Stimulated activated CD4-positive, alpha-beta T cell treated with anti-CD3 and anti-CD28 coated beads, Interleukin-2, amount 100 ng/mL, for 24 hours (primary cell): ENCODE data around the gene OMP.
"Not testable (repeated sequence)": the region's sequence is repeated elsewhere in the genome, so short reads cannot be mapped to it uniquely, and the experiment has no call there.

Source experiments
- DNase-seq, 2 donors: peaks; one replicate each; pipeline ENCODE4 v3.0.0-alpha.2; 2020

OMP gene

DNA sequence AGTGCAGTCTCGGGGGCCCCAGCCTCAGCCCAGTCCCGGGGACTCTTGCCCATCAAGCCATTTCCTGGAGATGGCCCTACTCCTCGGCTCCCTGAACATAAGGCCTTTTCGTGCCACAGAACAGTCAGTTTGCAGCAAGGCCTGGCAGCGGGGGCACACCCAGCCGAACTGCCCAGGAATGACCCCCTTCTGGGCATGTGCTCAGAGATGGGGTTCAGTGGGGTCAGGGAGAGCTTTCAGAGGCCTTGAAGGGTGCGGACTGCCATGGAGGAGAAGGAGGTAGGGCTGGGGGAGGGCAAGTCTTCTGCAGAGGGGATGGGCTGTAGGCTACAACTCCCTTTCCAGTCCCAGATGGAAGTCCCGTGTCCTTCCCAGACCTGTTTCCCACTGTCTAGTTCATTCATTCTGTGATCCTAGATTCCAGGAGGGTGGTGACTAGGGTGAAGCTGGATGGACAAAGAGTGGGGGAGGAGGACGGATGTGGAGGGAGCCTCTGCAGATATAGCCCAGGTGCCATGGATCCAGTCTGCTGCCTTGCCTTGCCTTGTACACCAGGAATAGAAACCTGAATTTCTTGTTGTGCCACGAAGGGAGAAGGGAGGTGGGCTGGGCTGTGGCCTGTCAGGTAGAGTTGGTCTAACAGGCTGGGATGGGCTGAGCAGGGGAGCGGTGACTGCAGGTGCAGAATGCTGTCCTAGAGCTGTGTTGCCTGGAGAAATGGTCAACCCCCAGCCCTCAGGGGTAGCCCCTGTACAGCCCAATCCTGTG is 14.2 kb upstream of the OMP start:
- no peak for DNase-seq

DNA sequence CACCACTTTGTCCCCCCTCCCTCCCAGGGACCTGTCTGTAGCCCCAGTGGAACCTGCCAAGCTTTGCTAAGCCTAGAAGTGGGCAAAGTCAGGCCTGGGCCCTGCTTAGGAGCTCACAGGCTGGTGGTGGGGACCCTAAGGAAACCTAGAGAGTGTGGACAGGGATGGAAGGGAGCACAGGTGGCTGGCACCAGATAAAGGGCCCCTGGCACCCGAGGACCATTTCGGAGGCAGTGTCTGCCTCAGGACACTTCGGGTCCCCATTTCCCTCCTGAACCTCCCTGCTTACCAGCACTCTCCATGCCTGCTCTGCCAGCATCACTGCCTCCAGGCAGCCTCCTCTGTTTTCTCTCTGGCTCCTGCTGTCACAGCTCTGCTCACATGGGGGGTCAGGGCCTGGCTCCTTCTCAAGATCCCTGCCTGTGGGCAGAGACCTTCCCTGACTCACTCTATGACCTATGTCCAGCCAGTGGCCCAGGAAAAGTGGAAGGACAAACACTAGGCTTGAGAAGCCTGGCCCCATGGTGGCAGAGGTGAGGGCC is 13.6 kb upstream of the OMP start:
- DNase-seq: no peak

DNA sequence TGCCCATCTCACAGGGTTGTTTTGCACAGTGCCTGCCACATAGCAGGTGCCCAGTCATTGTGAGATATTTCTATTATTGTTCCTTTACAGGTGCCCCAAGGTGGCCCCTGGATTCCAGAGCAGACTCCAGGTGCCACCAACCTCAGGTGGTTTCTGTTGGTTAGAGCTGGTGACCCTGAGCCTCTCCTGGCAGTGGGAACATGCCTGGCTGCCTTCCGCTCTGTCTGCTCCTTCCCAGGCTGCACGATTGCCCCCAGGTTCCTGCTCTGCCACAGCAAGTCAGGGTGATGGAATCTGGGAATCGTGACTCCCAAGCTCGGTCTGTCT is 12.6 kb upstream of the OMP start:
- DNase-seq: no peak

DNA sequence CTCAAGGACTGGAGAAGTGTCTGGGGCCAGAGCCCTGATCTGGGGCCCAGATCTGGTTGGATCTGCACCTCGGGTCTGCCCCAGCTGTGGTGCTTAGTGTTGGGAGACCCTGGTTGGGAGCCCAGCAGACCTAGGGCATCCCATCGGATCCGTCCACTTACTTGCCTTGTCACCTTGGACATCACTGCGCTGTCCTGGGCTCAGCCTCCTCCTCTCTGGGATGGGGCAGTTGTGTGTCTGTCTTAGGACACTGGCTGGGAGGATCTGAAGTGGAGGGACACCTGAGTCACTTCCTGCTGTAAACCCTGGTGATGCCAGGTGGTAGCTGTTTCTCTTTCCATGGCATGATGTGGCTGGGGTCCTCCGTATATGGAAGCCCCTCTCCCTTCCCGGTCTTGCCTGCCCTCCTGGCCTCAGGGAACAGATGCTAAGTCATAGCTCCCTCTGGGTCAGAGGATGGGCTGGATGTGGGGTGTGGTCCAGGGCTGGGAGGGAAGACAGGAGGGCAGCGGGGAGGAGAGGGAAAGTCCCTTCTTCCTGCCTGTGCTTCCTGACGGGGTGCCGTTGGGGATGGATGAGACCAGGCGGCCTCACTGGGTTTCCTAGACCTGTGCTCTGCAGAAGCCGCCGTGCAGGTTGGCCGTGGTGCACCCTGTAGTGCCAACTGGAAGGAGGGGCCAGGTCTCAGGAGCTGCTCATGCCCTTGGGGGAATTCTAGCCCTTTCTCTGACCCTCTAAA is 12.1 kb upstream of the OMP start:
- no peak for DNase-seq

DNA sequence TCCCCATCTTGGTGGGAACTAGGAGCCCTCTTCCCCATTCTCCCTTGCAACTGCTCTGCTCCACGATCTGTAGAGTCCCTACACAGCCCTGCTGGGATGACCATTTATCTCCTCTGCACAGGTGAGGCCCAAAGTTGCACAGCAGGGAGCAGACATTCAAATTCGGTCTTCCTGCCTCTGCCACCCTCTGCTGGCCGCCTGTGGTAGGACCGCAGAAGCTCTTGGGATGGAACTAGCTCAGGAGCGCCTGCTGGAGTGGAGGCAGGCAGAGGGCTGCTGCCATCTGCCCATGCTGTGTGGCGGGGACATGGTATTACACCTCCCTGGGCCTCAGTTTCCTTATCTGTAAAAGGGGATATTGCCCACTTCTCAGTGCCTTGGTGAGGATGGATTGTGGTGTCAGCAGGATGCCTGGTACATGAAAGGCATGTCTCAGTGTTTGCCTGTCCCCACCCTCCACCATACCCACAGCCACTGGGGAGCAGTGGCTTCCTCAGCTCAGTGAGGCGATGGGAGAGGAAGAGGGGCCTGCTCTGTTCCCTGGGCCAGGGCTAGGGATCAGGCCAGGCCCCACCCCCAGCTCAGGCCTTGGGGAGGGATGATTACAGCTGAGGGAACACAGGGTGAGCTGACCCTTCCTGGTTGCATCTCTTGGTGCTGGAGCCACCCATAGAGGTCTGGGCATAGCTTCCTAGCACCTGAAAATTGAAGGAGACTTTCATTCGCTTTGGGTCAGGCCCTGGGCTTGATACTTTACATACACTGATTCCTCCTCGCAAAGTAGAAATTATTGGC is 11.3 kb upstream of the OMP start:
- peak; percentile 81 to 85 for DNase-seq

DNA sequence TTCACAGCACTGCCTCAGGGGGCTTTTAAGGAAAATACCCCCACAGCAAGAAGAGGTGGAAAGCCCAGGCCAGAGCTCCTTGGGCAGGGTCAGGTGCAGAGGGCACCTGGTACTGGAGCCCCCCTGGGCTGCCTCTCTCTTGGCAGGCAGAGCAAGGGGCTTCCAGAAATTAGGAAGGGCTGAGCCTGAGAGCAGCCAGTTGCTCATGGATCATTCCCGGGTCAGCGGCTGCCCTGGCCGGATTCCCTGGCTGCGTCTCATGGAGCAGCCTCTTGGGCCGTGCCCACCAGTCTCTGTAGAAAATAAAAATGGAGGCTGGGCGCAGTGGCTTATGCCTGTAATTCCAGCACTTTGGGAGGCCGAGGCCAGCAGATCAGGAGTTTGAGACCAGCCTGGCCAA is 10.3 kb upstream of the OMP start:
- no peak for DNase-seq

DNA sequence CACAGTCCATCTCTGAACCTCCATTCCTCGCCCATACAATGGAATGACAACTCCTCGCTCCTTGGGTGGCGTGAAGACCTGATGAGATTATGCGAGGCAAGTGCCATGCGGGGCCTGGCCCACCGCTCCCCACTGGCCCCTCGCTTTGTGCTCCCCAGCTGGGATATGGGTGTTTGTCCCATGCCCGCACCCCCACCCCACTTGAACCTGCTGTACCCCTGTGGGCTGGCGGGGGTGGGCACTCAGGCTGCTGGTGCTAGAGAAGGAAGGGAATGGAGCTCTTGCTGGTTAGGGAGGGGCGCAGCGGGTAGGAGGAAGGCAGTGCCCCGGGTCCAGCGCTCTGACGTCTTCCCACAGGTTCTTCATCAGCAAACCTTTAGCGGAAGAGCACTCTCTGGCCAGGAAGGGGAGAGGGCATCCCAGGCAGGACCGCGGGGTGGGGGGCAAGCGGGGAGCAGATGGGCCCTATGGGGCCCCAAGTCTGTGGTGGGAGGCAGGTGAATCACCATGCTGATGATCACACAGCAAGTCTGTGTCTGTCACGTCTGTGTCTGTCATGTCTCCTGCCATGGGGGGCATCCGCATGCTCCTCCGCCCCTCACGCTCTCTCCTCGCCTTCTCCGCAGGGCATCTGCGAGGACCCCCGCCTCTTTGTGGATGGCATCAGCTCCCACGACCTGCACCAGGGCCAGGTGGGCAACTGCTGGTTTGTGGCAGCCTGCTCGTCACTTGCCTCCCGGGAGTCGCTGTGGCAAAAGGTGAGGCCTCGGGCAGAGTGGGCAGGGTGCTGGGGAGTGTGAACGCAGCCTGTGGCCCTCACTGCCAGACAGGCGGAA is 9.4 kb upstream of the OMP start:
- no peak for DNase-seq

DNA sequence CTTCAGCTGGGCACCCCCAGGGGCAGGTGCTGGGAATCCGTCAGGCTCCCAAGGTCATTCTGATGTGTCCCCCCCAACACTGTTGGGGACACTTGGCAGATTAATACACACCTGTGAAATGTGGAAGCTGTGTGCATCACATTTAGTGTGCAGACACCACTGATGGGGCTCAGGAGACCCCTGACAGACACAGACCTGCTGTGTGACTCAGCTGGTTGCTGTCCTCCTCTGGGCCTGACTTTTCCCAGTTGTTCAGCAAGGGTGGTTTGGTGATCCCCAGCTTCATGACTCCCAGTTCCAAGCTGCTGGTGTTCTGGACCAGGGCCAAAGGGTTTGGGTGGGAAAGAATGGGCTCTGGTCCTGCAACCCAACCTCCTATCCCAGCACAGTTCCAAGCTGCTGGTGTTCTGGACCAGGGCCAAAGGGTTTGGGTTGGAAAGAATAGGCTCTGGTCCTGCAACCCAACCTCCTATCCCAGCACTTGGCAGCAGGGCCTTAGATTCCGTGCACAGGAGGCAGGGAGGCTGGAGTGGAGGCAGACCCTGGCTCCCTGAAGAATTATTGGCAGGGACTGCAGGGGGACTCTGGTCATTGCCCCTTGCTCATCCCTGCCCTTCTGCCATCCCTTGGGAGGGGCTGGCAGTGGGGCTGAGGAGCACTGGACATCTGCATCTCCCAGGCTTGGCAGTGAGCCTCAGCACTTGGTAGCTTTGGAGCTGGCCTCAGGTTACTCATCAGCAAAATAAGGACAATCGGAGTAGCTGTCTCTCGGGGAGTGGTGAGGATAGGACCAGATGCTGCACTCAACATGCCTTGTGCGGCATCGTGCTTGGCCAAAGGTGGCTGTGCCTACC is 8.4 kb upstream of the OMP start:
- no peak for DNase-seq

DNA sequence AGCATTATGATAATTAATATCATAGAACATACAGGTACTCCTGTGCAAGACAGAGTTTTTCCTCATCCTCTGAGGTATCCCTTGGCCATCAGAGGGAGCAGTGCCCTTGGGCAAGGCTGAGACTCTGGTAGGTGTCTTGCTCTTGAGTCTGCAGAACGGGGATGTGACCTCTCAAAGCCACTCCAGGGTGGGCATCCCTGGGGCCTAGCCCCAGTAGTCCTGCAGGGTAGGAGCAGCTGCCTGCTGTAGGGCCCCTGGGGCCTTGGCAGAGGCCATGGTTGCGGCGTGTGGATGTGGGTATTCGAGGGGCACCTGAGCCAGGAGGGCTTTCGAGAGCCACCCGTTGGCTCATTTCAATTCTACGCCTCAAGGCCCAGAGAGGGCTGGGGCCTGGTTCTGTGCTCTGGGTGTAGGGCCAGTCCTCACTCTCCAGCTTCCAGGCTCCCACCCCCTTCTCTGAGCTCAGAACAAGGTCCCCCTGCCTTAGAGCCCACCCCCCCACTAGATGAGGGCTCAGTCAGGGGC is 7.7 kb upstream of the OMP start:
- DNase-seq: no peak

DNA sequence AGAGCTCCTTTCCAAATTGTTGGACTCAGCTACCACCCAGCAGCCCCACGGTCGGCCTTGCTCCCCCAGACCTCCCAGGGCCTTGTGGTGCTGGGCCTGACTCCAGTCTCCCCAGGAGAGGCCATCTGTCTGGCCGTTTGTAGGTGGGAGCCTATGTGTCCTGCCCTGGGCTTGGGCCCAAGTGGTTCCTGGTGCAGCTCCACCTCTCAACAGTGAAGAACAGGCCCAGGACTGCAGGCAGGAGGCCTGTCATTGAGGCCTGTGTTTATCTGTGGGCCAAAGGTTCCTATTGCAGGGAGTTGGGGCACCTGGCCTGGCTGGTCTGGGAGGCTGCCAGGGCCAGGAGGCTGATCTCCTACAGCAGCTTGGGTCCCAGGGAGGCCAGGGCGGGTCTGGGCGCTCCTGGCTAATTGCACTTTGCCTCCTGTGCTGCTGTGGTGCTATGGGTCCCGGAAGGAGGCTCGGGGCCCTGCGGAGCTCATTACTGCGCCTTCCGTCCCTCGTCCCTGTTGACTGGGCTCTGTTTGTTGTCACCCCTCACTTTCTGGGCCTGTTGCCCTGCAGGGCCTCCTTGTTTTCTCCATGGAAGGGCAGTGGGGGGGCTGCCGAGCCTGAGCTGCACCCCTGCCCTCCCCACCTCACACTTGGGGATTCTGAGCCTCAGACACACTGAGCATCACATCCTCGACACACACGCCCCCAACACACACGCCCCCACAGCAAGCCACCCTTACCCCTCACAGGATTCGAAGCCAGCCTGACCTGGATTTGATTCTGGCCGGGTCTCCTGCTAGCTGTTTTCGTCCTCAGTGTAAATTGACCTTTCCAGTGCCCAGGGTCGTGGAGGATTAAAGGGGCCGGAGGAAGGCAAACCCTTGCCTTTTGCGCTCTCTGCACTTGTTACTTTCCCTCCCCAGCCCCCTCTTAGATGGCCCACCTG is 6.8 kb upstream of the OMP start:
- DNase-seq: no peak

DNA sequence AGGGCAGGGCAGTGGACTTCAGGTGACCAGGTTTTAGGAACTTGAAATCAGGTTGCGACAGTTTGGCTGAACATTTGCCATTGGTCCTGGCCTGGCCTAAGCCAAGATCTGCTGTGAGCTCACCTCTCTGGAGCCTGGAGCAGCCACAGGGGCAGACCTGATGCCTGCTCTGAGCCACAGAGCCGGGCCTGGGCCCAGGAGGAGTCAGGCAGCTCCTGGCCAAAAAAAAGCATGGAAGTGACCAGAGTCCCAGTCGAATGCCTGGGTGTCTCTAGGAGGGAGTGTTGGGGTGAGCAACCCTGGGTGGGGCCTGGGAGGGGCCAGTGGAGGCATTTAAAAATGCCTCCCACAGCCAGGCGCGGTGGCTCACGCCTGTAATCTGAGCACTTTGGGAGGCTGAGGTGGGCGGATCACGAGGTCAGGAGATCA is 6.0 kb upstream of the OMP start:
- no peak for DNase-seq

DNA sequence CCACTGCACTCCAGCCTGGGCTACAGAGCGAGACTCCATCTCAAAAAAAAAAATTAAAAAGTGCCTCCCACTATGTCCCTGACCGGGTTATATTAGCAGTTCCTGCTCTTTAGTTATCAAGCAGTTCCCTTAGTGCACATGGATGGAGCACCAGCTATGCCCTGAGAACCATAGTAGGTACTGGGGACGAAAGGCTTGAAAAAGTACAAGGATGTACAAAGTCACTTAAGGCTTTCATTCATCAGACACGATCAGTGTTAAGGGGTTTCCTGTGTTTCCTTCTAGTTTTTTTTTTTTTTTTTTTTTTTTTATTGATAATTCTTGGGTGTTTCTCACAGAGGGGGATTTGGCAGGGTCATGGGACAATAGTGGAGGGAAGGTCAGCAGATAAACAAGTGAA is 5.5 kb upstream of the OMP start:
- not testable (repeated sequence) for DNase-seq

DNA sequence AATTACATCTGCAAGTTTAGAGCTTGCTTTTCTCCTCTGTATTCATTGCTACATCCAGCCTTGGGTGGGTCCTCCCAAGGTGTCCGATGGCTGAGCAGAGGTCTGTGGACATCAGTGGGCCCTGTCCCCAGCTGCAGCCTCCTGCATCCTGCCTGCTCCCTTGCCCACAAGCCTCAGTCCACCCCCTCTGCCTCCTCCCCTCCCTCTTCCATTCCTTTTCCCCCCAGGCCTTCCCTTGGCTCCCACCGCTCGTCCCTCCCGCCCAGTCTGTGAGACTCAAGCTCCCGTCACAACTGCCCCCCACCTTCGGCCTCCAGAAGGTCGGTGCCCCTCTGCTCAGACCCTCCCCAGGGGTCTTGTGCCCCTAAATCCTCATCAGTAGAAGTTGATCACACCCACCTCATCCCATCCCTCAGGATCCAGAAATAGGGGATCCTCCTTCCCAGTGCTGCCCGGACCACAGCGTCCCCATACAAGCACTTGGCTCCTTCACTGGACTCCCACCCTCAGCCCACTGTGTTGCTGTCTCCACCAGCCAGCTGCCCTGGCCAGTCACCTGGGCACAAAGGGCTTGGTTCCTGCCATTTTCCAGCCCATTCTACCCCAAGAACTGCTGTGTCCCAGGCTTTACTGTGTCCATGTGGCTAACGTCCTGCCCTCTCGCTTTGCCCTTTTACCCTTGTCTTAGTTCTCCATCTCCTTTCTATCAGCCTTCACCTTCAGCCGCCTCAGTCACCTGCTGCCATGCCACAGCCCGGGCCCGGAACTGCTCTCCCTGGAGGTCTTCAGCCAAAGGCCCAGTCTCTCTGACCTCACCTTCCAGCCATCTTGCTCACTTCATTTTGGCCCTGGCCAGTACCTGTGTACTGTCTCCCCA is 2.2 kb upstream of the OMP start:
- no peak for DNase-seq

DNA sequence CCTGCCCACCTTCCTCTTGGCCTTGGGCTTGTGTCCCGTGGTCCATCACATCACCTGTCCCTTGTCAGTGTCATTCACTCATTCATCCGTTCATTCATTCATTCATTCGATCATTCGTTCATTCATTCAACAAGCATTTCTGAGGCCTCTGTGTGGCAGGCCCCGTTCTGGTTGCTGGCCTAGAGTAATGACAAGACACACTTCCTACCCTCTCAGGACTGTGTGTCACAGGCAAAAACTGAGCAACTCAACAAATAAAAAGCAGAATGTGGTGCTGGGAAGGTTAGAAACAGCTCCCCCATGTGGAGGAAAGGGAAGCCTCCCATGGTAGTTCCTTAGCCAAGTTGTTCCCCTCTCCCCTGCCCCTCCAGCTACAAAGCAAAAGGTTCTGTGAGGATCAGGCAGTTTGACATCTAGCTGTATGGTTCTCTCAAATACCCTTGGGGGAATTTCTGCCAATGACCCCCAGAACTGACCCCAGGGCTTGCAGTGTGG is 1.6 kb upstream of the OMP start:
- no peak for DNase-seq

DNA sequence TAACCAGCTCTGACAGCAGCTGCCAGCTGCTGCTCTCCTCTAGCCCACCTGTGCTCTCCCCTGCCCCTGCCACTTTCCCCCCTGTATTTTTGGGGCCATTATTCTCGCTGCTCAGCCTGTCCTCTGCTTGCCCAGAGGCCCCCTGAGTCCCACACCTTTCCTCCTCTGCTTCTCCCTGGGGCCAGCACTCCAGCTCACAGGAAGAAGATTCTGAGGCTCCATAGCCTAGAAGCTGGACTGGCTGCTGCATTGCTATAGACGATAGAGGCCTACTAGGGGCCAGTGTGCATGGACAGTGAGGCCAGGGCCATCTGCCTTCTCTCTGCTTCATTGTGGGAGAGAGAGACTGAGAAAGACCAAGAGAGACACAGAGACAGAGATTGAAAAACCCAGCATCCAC is 679 bp downstream of the OMP start:
- no peak for DNase-seq

DNA sequence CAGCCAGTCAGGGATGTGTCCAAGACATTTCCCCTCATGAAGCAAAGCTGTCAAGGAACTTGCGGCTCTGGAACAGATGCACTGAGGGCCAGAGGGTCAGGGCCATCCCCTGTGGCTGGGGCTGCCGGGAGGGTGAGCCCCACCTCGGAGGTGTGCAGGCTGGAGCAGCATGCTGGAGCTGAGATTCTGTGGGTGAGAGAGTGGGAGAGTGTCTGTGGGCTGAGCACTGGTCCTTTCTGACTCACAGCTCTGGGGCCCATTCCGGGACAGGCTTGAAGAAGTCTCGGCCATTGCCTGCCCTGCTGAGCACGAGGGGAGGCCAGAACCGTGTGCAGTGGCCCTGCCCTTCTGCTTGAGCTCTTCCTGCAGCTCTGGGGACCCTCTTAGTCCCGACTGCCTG is 2.1 kb downstream of the OMP start:
- no peak for DNase-seq

DNA sequence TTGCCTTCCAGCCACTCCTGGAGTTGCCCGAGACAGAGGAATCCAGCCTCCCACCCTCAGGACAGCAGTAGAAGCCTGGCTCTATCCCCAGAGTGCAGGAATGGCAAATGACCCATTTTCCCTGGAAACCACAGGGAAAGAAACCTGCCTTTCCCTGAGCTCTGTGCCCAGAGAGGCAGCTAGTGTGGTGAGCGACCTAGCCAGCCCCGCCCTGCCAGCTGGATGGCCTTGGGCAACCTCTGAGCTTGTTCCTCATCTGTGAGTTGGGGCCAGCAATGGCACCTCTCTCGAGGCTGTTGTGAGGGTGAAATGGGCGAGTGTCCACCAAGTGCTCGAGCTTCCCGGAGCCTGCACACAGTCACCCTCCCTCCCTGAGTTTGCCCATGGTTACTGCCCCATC is 3.7 kb downstream of the OMP start:
- no peak for DNase-seq

DNA sequence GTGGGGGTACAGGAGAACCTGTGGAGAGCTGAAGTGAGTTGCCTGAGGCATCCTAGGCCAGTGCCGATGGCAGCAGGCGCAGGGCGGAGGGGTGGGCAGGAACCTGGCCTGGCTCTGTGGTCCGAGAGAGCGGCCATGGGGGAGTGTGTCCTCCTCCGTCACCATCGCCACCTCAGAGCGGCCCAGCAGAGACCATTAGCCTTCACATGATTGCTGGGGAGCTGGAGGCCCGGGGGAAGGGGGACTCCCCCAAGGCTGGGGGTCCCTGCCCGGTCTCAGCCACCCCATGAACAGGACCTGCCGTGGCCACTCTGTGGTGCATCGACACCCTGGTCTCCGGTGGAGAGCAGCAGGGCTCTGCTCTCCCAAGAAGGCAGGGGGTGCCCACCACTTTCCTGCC is 4.1 kb downstream of the OMP start:
- no peak for DNase-seq

DNA sequence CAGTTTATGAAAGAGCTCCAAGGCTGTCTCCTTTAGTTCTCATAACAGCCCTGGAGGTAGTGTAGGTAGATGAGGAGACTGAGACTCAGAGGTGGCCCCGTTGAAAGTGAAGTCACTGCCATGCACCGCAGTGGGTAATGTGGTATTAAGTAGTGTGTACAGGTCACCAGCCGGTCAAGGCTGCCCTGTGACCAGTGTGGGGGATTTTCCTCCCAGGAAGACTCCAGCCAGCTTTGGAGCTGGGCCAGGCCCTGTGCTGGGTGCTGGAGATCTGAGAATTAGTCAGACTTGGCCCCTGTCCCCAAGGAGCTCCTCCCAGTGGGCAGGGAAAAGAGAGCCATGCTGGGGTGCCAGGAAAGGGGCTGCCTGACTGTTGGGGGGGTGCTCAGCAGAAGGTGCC is 5.3 kb downstream of the OMP start:
- no peak for DNase-seq
